ENCODE measurements around the gene FER.
"Not testable (repeated sequence)": the region's sequence is repeated elsewhere in the genome, so short reads cannot be mapped to it uniquely, and the experiment has no call there.

The FER gene

GRCh38 chr5:108950276-108950675 lies 202.6 kb downstream of the FER start:
- no peak for DNase-seq (ENCODE audit: low read depth in 3 of 3, low spot score in 1 of 3)

GRCh38 chr5:108953940-108954339 lies 206.2 kb downstream of the FER start:
- DNase-seq (ENCODE audit: low read depth in 3 of 3, low spot score in 1 of 3), result no peak

DNA sequence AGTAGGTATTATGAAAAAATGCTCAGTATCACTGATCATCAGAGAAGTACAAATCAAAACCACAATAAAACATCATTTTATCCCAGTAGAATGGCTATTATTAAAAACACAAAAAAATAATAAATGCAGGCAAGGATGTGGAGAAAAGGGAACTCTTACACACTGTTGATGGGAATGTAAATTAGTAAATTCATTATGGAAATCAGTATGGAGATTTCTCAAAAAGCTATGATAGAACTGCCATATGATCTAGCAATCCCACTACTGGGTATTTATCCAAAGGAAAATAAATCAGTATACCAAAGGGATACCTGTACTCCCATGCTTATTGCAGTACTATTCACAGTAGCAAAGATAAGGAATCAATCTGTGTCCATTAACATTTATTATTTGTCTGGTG lies 209.6 kb downstream of the FER start:
- DNase-seq (ENCODE audit: low read depth in 3 of 3, low spot score in 1 of 3), result no peak

DNA sequence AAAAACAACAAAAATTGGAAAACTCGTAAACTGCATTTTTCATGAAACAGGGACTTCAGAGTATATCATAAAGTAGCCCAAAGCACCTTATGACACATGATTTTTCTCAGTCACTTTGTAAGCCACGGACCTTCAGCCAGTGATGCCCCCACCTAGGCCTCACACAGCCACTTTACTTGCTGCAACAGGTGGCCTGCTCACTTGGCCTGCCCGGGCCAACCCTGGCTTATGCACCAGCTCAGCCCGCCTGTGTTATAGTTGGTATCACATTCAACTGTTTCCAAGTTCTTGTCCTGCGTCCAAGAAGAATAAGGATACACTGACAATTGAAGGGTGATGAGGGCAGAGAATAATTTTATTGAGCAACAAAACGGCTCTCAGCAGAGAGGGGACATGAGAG lies 219.2 kb downstream of the FER start:
- DNase-seq (ENCODE audit: low read depth in 3 of 3, low spot score in 1 of 3), result no peak

- DNase-seq (ENCODE audit: low read depth in 3 of 3, low spot score in 1 of 3), result no peak
Measured at GRCh38 chr5:108974594-108974993, 226.9 kb downstream of the FER start.

- no peak for DNase-seq (ENCODE audit: low read depth in 3 of 3, low spot score in 1 of 3)
Measured at GRCh38 chr5:108975697-108976096, 228.0 kb downstream of the FER start.

DNA sequence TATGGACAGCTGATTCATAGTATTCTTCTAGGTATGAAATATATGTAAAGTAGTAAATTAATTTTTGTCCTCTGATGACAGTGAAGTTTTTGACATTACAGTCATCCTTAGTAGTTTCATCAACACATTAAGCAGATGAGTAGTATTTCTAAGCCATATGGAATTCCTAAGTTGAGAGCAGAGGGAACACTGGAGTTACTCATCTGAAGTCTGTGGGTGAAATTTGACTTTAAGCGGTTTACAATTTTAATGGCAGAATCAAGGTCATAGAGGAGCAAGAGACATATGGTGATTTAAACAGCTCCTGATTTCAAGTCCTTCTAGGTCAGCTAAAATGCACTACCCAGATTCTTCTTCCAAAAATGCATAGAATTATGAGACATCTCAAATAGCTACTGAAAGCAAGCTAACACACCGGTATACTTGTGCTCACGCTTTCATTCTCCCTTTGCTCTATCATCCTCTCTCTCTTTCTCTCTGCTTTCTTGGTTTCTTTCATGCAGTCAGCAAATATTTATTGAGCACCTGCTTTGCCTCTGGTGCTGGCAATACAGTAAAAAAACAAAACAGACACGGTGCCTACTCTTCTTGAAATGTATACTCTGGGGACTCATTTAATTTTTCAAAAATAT lies 235.9 kb downstream of the FER start:
- DNase-seq (ENCODE audit: low read depth in 3 of 3, low spot score in 1 of 3), result no peak

DNA sequence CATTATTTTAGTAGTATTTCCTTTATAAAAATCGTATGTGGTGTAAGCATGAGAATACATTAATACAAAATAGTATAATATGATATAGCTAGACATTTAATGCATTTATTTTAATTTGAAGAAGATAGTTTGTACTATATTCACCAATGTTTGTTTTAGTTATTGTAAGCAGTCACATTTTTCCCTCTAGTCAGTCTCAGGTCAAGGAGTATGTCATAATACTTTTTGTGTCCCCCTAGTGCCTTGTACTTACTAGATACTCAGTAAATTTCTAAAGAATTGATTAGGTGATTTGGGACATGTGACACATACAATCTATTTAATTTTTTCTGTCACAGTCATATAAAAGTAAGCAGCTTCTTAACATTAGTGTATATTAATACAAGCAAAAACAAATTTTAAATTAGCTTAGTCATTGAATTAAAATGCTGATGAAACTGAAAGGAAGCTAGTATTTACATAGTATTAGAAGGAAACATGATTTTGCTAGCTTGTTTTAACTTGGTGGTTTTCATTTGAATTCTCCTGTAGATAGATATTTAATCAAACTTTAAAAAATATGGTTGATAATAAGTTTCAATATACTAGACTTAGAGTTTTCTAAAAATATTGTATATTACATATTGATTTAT lies 242.2 kb downstream of the FER start:
- DNase-seq (ENCODE audit: low read depth in 3 of 3, low spot score in 1 of 3), result no peak

GRCh38 chr5:108992396-108993085 lies 244.8 kb downstream of the FER start:
- not testable (repeated sequence) for DNase-seq (ENCODE audit: low read depth in 3 of 3, low spot score in 1 of 3)

DNA sequence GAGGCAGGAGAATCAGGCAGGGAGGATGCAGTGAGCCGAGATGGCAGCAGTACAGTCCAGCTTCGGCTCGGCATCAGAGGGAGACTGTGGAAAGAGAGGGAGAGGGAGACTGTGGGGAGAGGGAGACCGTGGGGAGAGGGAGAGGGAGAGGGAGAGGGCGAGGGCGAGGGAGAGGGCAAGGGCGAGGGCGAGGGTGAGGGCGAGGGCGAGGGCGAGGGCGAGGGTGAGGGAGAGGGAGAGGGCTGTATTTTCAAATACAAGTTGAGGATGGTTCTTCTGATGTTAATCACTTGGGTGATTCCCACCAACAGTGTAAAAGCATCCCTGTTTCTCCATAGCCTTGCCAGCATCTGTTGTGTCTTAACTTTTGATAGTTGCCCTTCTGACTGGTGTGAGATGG lies 245.7 kb downstream of the FER start:
- not testable (repeated sequence) for DNase-seq (ENCODE audit: low read depth in 3 of 3, low spot score in 1 of 3)

- no peak for DNase-seq (ENCODE audit: low read depth in 3 of 3, low spot score in 1 of 3)
Measured at GRCh38 chr5:108997720-108998119, 250.0 kb downstream of the FER start.

GRCh38 chr5:108998216-108998615 lies 250.5 kb downstream of the FER start:
- no peak for DNase-seq (ENCODE audit: low read depth in 3 of 3, low spot score in 1 of 3)

- DNase-seq (ENCODE audit: low read depth in 3 of 3, low spot score in 1 of 3), result no peak
Measured at GRCh38 chr5:109003928-109004327, 256.2 kb downstream of the FER start.

- DNase-seq (ENCODE audit: low read depth in 3 of 3, low spot score in 1 of 3), result no peak
Measured at GRCh38 chr5:109005297-109006009, 257.8 kb downstream of the FER start.

DNA sequence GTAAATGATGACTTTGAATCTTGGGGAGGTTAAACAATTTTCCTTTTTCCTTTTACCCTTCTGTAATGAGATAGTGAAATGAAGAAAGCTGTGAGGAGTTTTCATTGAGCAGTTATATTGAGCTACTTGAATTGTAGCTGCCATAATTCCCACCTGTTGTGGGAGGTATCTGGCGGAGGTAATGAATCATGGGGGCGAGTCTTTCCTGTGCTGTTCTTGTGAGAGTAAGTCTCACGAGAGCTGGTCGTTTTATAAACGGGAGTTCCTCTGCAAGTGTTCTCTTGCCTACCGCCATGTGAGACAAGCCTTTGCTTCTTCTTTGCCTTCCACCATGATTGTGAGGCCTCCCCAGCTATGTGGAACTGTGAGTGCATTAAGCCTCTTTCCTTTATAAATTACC lies 258.4 kb downstream of the FER start:
- no peak for DNase-seq (ENCODE audit: low read depth in 3 of 3, low spot score in 1 of 3)

- DNase-seq (ENCODE audit: low read depth in 3 of 3, low spot score in 1 of 3), result no peak
Measured at GRCh38 chr5:109016300-109016699, 268.6 kb downstream of the FER start.

DNA sequence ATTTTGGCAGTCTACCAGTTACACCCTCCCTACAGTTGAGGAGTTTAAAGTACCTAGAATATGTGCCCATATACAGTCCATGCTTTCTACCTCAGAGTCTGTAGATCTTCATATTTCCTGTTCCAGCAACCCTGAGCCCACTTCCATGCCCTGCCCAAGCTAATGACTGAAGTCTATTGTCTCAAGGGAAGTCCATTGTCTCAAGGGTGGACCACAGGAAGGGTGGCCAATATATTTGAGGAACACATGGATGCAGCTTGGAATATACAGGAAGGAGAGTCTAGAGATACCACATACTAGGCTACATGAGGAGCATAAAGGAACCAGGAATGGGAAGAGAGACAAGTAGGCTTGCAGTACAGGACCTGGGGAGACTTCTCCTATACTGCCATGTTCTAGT lies 274.4 kb downstream of the FER start:
- no peak for DNase-seq (ENCODE audit: low read depth in 3 of 3, low spot score in 1 of 3)

DNA sequence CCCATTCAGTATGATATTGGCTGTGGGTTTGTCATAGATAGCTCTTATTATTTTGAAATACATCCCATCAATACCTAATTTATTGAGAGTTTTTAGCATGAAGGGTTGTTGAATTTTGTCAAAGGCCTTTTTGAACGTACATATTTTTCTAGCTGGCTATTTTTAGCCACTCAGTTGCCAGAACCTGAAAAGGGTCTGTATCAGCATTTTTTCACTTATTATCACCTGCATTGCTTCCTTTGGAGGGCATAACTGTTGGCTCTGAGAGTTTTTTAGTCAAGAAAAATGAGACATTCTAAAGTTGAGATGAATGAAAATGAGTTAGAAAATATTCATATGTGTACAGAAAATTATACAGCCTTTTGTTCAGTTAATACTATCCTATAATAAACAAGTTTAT lies 278.0 kb downstream of the FER start:
- not testable (repeated sequence) for DNase-seq (ENCODE audit: low read depth in 3 of 3, low spot score in 1 of 3)

- no peak for DNase-seq (ENCODE audit: low read depth in 3 of 3, low spot score in 1 of 3)
Measured at GRCh38 chr5:109027983-109028607, 280.4 kb downstream of the FER start.

GRCh38 chr5:109028608-109029299 lies 281.1 kb downstream of the FER start:
- no peak for DNase-seq (ENCODE audit: low read depth in 3 of 3, low spot score in 1 of 3)

GRCh38 chr5:109029847-109030246 lies 282.1 kb downstream of the FER start:
- DNase-seq (ENCODE audit: low read depth in 3 of 3, low spot score in 1 of 3), result no peak

All from stimulated activated CD4-positive, alpha-beta T cell treated with anti-CD3 and anti-CD28 coated beads, TNF-alpha, amount 100 ng/mL, for 1 hour (primary cell).